Measurements from ENCODE around the gene SSU72. TPM values are rescaled to one million over a fixed set of nuclear protein-coding genes. Genes with fewer than 3 reads are reported as not detected.

SSU72 gene
- polyA plus RNA-seq, 1 of the 3 experiments (the other 2 are of a cell fraction) = 104 TPM

- ChIA-PET CTCF (no interaction called here), POLR2A (interaction anchor here (0.6 kb wide), 1 partner anchor 15 kb away, joined by 4 read pairs; no protein-coding TSS in a partner anchor)
- Histone ChIP-seq H3K79me2 (ENCODE audit: insufficient read depth) (0 out of 2 replicates have a peak, but pooled peaks cover 15% of the 10 kb centered on the region), H3K4me2 (no peak overlapping the region), H3K9me3 (no peaks in the 10 kb centered on the region), H4K20me1 (ENCODE audit: insufficient read depth) (no peaks in the 10 kb centered on the region), H2AFZ (ENCODE audit: low read depth) (no peak overlapping the region), H3K27ac (ENCODE audit: low read depth in 2 of 2, low read length in 1 of 2) (no peak overlapping the region; a peak in 1 of 4 replicates), H3K36me3 (replicated peaks in 1 of 2; ENCODE audit: control insufficient read depth in 1 of 2, insufficient read depth in 2 of 2, low read length in 1 of 2) (peaks cover 0 to 41% of the 10 kb centered on the region in 2 experiments), H3K4me3 (ENCODE audit: low read depth in 2 of 2, low read length in 1 of 2) (no peak overlapping the region), H3K9ac (no peak overlapping the region), H3K27me3 (ENCODE audit: insufficient read depth) (no peaks in the 10 kb centered on the region), H3K4me1 (ENCODE audit: control insufficient read depth in 1 of 2, insufficient read depth in 2 of 2, low read depth in 1 of 2, low read length in 1 of 2) (peaks cover 0 to 25% of the 10 kb centered on the region in 2 experiments; a peak in 1 of 4 replicates), H3K9me2 (no peaks in the 10 kb centered on the region), H3F3A (replicated peaks; ENCODE audit: insufficient read depth) (peaks cover 5% of the 10 kb centered on the region)
- WGBS (ENCODE audit: low lambda C conversion rate) = 90% methylated on average over 28 of the region's 45 CpGs
- DNase-seq = no peak
- TF ChIP-seq MXI1 (IDR thresholded peaks at IDR 0.05; ENCODE audit: low read depth, low read length) (no peak), EZH2phosphoT487 (IDR thresholded peaks at IDR 0.05; ENCODE audit: borderline replicate concordance, low read depth) (no peak), RAD21 (IDR thresholded peaks at IDR 0.05; ENCODE audit: low read length) (no peak), REST (IDR thresholded peaks at IDR 0.05; ENCODE audit: low read depth, low read length) (no peak), FOXM1 (IDR thresholded peaks at IDR 0.05; ENCODE audit: low read depth) (no peak), GABPA (IDR thresholded peaks at IDR 0.05; ENCODE audit: low read depth) (no peak), NRF1 (IDR thresholded peaks at IDR 0.05; ENCODE audit: low read depth, low read length) (no peak), NFIC (IDR thresholded peaks at IDR 0.05; ENCODE audit: borderline replicate concordance) (no peak), IRF3 (IDR thresholded peaks at IDR 0.05; ENCODE audit: low read depth, low read length) (no peak), GATA2 (CRISPR knock-in tag; IDR thresholded peaks at IDR 0.05) (no peak)
Measured at GRCh38 chr1:1542766-1543705, 31.6 kb downstream of the SSU72 start.

Measured in SK-N-SH (cell line).